NCI-H510A treated with DMSO at 0.1 percent for 48 hours (cell line): Measurements from ENCODE around the gene TP53TG5.
A peak's percentile ranks its signal among the peaks of the same experiment; 100 is the strongest.

Source experiments
- DNase-seq: peaks from one replicate; lab custom pipeline; 2025; lab: John Stamatoyannopoulos, UW

Gene TP53TG5

GRCh38 chr20:45323731-45324130 lies 54.4 kb downstream of the TP53TG5 start:
- no peak for DNase-seq

- peak; percentile 56 for DNase-seq
These were observed 55.2 kb downstream of the TP53TG5 start for GRCh38 chr20:45322952-45323383.
